HuH-7.5 (cell line): ENCODE results near the gene MISP3.

Experiments
- DNase-seq: peaks from one replicate; pipeline ENCODE4 v3.0.0; 2011; ENCODE audit warnings: low spot score

The MISP3 gene

DNA sequence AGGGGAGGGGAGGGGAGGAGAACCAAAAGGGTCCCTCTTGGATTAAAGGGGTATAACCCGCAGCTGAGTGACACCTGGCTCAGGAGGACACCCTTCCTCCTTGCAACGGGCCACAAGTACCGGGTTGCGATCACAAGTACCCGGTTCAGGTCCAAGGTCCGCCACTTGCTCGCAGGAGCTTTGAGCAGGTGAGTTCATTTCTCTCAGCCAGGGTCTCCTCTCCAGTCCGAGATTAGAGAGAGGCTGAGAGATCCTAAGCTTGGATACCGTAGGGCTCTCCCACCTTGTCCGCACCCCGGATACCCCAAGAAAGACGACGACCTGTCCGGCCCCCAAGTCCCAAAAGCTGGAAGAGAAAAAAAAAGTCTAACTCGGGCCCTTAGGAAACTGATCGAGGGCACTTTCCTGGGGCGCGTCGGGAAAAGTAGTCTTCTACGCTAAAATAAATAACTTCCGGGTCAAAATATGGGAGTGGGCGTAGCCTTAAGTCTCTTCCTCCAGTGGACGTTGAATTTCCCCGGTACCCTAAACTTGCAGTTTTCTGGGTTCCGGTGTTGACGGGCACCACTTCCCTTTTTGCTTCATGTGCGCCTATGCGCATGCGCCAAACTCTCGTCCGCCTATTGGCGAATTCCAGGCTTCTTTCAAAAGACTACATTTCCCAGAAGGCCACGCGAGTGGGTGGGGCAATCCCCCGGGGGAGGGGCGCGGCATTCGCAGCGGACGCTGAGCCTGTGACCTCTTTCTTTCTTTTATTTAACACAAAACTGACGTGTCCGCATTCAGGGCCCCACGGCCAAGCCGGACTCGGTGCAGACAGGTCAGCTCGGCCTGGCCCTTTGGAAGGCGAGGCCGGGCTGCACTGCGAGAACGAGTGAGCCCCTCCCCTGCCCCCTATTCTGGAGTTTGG is 8.6 kb downstream of the MISP3 start:
- peak; percentile 98 for DNase-seq

DNA sequence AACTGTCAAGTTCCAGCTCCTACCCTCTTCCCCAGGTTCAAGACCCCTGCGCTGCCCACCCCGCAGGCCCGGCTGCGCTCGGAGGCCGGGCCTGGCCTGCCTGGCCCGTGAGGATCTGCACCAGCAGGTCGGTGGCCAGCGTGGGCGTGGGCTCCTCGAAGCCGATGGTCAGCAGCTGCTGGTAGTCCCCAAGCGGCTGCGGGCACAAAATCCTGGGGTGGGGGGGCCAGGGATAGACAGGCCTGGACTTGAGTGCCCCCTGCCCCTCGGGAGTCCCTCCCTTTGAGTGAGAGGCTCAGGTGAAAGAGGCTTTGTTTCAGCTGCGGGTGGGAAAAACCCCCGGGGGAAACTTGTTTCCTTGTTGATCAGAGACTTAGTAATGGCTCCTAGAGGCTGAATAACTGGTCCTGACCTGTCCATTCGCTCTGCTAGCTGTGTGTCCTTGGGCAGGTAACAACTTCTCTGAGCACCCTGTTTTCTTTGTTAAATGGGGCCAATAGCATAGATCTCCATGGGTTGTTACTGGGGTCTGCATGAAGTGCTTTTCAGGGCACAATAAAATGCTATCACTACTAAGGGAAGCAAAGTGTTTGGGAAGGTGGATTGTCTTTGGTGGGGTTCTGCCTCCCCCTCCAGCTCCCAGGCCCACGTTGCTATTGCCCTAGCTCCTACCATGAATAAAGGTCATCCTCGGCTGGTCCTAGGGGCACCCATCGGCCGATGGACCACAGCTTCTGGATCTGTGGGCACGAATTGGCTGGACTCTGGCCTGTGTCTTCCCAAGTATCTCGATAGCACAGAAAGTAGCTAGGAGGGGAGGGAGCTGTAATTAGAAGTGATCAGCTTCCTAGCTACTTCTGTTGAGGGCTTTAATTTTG is 9.4 kb downstream of the MISP3 start:
- DNase-seq = no peak

DNA sequence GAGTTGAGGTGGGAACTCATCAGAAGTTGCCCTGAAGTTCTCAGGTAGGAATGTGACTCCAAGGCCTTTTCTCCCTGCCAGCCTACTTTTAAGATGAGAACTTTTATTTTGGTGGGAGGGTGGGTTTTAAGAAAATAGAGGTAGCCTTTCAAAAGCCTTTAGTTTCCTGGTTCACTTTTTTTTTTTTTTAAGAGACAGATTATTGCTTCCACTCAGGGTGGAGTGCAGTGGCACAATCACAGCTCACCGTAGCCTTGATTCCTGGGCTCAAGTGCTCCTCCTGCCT is 10.0 kb downstream of the MISP3 start:
- DNase-seq = no peak

DNA sequence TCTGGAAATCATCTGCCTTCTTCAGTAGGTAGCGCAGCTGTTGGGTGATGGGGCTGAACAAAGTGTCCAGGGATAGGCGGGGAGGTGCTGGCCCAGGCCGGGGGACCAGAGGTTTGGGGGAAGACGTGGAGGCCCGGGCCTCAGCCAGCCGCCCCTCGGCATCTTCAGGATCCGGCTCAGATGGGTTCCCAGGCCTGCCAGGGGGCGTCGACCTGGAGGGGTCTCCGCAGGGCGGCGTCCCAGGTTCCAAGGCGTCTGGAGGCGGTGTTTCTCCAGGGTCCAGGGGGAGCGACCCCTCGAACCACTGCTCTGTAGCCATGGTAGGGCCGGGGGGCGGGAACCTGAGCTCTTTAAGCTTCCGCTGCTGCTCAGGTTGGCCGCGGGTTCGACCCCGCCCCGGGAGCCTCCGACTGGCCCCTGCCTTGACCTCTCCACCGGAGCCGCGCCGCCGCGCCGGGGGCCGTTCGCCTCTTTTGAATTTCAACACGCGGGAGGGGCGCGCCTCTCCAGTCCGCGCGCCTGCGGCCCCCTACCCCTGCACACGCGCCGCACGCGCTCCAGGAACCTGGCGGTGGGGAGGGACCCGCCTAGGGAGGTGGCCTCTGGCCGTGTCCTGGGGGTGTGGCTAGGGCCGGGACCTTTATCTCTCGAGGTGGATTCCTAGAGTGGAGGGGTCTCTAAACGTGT is 12.9 kb downstream of the MISP3 start, which contains the start of gene C19orf67:
Gene C19orf67, minus strand, starts transcription at position 475 of the 687 bp plus-strand sequence. Its CDS starts 156 bp downstream, at position 319.
- no peak for DNase-seq

DNA sequence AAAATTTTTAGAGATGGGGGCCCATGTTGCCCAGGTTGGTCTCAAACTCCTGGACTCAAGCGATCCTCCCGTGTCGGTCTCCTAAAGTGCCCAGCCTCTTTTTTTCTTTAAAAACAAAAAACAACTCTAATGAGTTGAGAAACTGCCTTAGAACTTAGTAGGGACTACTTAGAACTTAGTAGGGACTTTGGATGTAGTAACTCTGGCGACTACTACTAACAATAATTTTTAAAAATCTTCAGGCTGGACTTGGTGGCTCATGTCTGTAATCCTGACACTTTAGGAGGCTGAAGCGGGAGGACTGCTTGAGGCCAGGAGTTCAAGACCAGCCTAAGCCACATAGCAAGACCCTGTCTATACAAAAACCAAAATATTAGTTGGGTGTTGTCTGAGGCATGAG is 13.5 kb downstream of the MISP3 start:
- DNase-seq = no peak

DNA sequence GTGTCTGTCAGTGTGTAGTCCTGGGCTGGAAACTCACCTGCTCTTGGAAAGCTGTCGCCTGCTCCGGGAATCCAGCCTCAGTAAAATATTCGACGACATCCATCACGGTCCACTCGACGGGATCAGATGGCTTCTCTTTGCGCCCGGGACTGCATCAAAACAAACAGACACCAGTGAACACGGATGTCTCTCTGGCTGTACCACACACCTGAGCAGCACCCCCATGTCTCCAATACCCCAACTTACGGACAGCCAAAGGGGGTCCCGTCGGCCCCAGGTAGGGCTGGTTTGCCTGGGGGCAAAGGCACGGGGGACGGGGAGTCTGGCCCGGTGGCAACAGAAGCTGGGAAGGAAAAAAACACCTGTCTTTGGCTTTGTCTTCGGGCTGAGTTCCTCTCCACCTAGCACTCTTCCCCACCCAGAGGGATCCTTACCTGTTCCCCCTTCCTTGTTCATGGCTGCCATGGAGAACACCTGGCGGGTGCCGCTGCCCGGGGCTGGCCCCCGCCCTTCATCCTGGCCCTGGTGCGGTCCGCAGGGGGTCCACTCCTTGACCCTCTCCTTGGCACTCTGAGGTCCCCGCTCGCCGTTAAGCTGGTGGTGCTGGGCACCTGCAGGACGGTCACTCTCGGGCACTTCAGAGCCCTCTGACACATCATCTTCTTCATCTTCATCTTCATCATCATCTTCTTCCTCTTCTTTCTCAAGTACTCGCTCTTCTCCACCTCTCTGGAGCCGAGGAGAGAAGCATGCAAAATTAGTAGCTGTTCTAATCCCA is 16.2 kb downstream of the MISP3 start:
- DNase-seq = no peak

DNA sequence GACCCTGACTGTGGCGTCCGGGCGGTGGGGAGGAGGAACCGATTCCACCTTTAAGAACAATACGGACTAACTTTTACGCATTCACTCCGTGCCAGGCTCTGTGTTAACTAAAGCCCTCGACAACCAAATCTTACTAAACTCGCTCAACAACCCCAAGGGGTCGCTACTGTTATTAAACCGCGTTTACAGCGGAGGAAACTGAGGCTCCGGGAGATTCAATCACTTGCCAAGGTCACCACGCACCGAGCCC is 16.8 kb downstream of the MISP3 start:
- DNase-seq = no peak

DNA sequence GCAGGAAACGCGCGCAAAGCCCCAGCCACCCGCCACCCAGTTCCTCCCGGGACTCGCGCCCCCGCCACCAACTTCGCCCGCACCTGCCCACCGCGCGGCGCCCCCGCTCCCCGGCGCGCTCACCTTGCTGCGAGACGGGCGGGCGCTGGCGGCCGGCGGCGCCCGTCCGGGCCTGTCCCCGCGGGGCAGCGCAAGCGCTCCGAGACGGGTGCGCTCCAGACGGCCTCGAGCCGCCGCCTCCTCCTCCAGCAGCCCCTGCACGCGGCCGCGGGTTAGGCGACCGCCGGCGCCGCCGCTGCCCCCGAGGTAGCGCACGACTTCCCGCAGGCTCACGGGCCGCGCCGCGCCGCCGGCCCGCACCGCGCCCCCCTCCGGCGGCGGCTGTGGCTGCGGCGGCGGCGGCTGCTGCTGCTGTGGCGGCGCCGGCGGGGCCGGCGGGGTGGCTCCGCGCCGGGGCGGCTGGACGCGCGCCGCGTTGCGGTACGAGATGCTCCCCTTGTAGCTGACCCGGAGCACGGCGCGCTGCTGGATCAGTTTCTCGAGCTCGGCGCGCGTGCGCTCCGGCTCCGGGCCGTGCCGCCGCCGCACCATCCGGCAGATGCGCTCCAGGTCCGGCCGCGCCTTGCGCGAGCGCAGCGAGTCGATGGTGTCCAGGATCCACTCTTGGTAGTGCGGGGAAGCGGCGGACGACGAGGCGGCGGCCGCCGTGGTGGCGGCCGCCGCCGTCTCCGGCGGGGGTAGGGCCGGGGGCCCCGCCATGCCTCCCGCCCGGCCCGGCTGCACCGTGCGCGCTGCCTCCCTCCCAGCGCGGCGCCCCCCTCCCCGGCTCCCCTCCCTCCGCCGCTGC is 17.3 kb downstream of the MISP3 start:
- peak; percentile 76 for DNase-seq

DNA sequence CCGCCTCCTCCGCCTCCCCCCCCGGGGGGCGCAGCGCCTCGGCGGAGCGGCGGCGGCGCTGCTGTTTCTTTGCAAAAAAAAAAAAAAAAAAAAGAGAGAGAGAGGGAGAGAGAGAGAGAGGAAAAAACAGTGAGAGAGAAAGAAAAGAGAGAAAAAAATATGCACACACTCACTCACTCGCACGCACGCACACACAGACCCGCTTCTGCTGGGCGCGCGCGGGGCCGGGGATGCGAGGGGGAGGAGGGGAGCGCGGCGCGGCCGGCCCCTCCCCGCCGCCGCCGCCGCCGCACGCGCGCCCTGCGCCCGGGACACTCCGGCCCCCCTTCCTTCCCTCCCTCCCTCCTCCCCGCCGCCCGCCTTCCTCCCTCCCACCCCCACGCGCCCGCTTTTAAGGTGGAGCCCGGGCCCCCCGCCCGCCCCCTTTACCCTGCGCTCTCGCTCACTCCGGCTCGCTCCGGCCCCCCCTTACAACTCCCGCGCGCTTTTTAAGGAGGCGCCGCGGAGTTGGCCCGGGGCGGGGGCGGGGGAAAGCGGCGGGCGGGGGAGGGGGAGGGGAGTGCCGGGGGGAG is 18.0 kb downstream of the MISP3 start, which contains the start of gene SAMD1:
Gene SAMD1, minus strand, starts transcription at position 243 of the 572 bp plus-strand sequence.
- peak; percentile 87 for DNase-seq

DNA sequence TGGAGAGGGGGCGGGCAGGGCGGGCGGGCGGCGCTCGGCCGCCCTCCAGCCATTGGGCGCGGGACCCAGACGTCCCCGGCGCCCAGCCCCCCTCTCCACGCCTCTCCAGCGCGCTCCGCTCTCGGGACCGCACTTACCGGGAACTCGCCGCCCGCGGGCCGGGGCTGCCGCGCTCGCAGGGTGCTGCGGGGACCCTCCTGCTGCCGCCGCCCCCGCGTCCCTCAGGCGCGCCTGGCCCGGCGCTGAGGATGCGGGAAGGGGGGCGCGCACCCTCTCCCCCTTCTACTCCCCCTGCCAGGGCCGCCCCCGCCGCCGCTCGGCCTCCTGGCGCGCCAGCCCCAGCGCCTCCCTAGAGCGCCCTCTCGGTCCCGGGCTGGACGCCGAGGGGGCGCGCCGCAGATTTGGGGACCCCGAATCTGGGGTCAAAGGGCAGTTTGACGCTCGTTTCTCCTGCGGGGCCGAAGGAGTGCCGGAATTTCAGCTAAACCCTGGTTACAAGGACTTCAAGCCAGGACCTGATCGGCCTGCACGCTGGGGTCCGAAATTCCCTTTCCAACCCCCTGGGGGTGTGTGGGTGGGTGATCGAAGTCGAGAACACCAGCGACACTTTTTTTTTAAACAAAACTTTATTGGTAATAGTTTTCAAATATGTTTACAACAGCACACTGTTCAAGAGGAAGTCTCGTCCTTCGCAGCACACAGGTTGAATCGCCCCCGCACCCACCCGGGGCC is 18.7 kb downstream of the MISP3 start:
- DNase-seq = peak; percentile 82

DNA sequence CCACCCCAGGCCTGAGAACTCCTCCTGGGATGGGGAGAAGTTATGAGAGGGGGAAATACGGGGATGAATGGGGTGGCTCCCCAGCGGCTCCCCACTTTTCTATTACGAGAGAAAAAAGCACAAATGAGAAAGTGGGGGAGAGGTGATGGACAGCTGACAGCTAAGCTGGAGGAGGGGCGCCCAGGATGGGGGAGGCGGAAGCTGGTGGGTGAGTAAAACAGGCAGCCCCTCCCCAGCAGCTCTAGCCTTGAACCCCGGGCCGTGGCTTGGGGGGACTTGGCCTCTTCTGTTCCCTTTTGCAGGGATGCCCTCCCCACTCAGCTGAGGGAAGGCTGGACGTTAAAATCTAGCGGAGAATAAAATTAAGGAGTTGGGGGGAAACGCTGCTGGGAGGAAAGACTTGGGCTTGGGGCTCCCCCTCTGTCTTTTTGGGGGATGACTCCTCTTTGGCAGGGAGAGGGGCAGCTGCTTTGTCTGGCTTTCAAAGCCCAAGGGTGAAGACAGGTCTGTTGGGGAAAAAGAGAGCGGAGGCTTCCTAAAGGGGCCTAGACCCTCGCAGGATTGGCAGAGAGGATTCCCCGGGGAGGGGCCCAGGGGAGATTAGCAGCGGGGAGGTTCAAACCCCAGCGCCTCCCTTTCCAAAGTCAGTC is 19.4 kb downstream of the MISP3 start:
- DNase-seq = no peak

DNA sequence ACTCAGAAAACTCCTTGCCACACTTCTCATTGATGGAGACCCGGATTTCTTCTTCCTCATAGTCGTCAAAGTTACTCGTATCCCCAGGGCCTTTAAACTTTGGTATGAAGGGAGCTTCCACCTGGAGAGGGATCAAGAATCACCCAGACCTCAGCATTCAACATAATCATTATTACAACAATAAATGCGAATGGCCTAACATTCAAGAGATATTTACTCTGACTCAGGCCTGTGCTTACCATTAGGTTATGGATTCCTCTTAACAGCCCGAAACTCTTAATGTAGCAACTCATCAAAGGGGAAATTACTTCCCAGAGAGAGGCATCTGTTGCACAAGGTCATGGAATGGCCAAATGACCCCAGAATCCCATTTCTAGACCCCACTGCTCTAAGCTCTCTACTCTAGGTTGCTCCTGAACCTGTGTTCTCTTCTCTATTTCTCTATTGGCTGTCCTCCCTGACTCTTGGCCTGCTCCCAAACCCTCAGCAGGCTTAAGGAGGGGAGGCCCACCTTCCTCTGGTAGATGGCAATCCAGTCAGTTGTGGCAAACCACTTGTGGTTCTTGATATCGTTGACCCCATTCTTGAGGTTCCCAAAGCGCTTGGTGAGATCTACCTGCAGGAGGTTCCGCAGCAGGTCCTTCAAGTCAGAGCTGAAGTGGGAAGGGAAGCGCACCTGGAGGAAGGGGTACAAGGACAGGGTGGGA is 20.7 kb downstream of the MISP3 start:
- DNase-seq = no peak

DNA sequence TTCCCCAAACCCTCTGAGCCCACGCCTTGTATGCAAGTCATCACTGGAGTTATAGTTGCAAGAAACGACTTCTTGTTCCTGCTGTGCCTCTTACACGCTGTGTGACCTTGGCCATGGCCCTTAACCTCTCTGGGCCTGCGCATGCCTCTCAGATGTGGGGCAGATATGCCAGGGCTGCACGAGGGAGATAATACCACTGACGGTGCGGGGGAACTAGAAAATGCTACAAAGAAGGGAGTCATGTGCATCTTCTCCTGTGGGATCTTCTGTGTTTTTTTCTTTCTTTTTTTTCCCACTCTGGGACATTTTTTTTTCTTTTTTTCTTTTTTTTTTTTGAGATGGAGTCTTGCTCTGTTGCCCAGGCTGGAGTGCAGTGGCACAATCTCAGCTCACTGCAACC is 22.3 kb downstream of the MISP3 start:
- no peak for DNase-seq

DNA sequence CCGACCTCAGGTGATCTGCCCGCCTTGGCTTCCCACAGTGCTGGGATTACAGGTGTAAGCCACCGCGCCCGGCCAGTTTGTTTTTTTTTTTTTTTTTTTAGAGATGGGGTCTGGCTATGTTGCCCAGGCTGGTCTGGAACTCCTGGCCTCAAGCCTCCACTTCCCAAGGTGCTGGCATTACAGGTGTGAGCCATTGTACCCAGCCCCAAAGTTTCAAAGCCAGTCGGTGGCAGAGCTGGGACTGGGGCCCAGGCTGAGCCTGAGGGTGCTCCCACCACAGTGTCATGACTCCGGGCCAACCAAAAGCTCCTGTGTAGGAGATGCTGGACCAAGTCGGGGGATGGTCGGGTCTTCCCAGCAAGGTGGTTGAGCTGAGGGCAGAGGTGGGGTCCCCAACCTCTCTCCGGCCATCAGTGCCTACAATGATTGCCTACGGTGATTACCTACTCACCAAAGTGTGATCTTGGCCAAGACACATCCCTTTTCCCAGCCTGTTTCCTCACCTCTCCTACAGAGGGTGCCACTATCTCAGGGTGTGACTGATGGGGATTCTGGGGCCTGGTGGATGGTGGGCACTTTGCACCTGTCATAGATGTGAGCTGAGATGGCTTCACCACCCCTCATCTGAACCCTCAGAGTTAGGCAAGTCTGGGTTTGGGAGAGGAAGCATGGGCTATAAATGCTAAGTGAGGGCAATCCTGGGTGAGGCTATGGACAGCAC is 23.8 kb downstream of the MISP3 start:
- no peak for DNase-seq

DNA sequence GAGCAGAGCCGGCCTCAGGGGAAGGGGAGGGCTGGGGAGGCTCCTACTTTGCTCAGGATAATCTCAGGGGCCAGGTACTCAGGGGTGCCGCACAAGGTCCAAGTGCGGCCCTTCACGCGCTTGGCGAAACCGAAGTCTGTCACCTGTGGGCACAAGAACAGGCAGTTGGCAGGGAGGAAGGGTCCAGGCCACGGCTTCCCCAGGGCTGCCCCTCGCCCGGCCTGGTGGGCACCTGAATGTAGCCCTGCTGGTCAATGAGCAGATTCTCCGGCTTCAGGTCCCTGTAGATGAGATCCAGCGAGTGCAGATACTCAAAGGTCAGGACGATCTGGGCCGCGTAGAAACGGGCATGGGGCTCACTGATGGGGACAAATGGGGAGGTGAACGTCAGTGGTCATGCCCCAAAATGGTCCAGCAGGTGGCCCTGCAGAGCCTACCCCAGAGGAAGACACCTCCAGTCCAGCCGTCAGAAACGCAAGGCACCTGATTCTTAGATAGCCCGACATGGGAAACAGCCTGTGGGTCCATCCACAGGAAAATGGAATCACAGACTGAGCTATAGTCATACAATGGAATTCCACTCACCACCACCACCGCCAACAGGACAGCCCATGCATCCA is 25.1 kb downstream of the MISP3 start:
- no peak for DNase-seq

DNA sequence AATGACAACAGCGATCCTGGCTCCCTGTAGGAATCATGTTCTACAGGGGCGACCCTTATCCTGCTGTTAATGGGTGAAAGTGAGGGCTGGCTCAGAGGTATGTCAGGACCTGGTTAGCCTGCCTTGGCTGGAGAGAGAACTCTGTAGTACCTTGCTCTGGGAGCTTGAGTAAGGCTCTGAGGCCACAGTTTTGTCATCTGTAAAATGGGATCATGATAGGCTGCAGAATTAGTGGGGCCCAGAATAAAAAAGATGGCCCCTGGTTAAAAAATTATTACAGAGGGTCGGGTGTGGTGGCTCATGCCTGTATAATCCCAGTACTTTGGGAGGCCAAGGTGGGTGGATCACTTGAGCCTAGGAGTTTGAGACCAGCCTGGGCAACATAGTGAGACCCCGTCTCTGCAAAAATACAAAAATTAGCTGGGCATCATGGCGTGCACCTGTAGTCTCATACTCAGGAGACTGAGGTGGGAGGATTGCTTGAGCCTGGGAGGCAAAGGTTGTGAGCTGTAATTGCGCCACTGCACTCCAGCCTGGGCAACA is 28.5 kb downstream of the MISP3 start:
- DNase-seq = no peak

DNA sequence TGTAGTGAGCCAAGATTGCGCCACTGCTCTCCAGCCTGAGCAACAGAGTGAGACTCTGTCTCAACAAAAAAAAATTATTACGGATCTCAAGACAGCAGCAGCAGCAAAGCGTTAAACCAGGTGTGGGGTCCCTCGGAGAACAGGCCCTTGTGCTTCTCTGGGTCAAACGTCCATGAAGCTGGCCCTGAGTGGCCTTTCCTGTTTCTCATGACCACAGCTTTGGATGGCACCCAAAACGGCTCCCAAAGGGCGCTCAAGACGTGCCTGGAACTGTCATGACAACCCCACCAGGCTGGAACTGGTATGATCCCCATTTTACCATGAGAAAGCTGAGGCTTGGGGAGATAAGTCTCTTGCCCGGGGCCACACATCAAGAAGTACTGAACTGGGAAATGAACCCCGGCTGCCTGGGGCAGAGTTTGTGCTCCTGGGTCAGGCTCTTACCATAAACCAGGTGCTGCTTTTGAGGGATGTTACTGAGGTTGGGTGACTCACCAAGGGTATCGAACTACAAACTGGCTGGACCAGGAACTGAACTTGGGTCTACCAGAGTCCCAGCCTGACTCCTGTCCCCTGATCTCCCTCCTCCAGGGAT is 29.6 kb downstream of the MISP3 start:
- DNase-seq = no peak
